Panc1 (cell line): Measurements from ENCODE around the gene SLC25A31. TPM values are rescaled to one million over a fixed set of nuclear protein-coding genes. Genes with fewer than 3 reads are reported as not detected.

Experiments
- ATAC-seq: fragments of 200-7000 bp; cut with Tn5 transposase; 2 replicates; pipeline ENCODE4 v1.9.1; 2020; ENCODE audit warnings: mild to moderate bottlenecking, moderate library complexity
- BruUV-seq: library from RNA; stranded (reverse); fragments of 400-500 nt; replicated peaks from 2 replicates; lab custom pipeline; 2021; lab: Mats Ljungman, UMichigan
- CTCF ChIA-PET: fragments of 300-600 bp; sonication (Branson Sonifier 250); formaldehyde crosslinking; loops from one replicate; lab custom pipeline; 2022; ENCODE audit warnings: antibody characterized with exemption; lab: Charles Lee
- POLR2A ChIA-PET: fragments of 300-600 bp; sonication (Branson Sonifier 250); formaldehyde crosslinking; loops from one replicate; lab custom pipeline; 2022; ENCODE audit warnings: antibody characterized with exemption; lab: Charles Lee
- DNase-seq: peaks from one replicate; pipeline ENCODE4 v3.0.0-alpha.2; 2010; ENCODE audit warnings: low read depth, low spot score
- H3K27ac ChIP-seq: 2 replicates; pipeline ENCODE4 v1.5.1; 2011; ENCODE audit warnings: mild to moderate bottlenecking, low read length, inconsistent platforms
- H3K27me3 ChIP-seq: fragments of 200-500 bp; sonication (Bioruptor generic); 2 replicates; pipeline ENCODE4 v1.6.0; 2014; ENCODE audit warnings: low read length, inconsistent platforms; ENCODE audit not compliant: control insufficient read depth, insufficient read depth
- H3K36me3 ChIP-seq: fragments of 200-500 bp; sonication (Bioruptor generic); 2 replicates; pipeline ENCODE4 v1.5.1; 2014; ENCODE audit warnings: inconsistent platforms, mild to moderate bottlenecking, low read length, moderate library complexity; ENCODE audit not compliant: control insufficient read depth, insufficient read depth
- H3K4me1 ChIP-seq: 2 replicates; pipeline ENCODE4 v1.5.1; 2011; ENCODE audit warnings: inconsistent platforms, mild to moderate bottlenecking, low read length, moderate library complexity; ENCODE audit not compliant: control insufficient read depth, insufficient read depth
- H3K4me3 ChIP-seq, 2 experiments: 2 replicates each; pipeline ENCODE4 v1.5.1; 2011 to 2012; ENCODE audit warnings: low read depth in 2 of 2, low read length in 2 of 2, mild to moderate bottlenecking in 2 of 2, inconsistent platforms in 1 of 2, moderate library complexity in 1 of 2
- H3K9me3 ChIP-seq: fragments of 200-500 bp; sonication (Bioruptor generic); 2 replicates; pipeline ENCODE4 v1.5.1; 2014; ENCODE audit warnings: low read depth, mild to moderate bottlenecking, inconsistent platforms, low read length, moderate library complexity; ENCODE audit not compliant: control insufficient read depth, insufficient read depth
- POLR2AphosphoS5 ChIP-seq: IDR thresholded peaks from 2 replicates; pipeline ENCODE4 v1.6.1; 2012; ENCODE audit warnings: mild to moderate bottlenecking, low read depth, low read length, moderate library complexity
- REST ChIP-seq, 2 experiments: IDR thresholded peaks; 2 replicates each; pipeline ENCODE4 v1.6.1; 2011 to 2012; ENCODE audit warnings: low read depth in 2 of 2, control low read depth in 1 of 2, low read length in 1 of 2, mild to moderate bottlenecking in 1 of 2, moderate library complexity in 1 of 2; ENCODE audit not compliant: insufficient read depth in 1 of 2
- SIN3A ChIP-seq: IDR thresholded peaks from 2 replicates; pipeline ENCODE4 v1.6.1; 2012; ENCODE audit warnings: low read depth, mild to moderate bottlenecking, low read length, moderate library complexity, borderline replicate concordance; ENCODE audit not compliant: insufficient read depth
- TCF7L2 ChIP-seq: IDR thresholded peaks from 2 replicates; pipeline ENCODE4 v1.6.1; 2011; ENCODE audit warnings: mild to moderate bottlenecking, low read depth, low read length, inconsistent platforms
- in situ Hi-C: cut with HindIII; loops from 2 replicates; pipeline ENCODE4 v1.10.0; 2016; ENCODE audit warnings: low sequenced_read_pairs, low pct_unique_long_range_greater_than_20kb
- intact Hi-C: fragments of 100-400 bp; cut with micrococcal nuclease; formaldehyde crosslinking; loops from one replicate; pipeline ENCODE4 v1.10.0; 2022; ENCODE audit not compliant: unreplicated experiment
- total RNA-seq: library from RNA; stranded (reverse); gene quantifications from one replicate; pipeline ENCODE4 v1.2.1, GENCODE V29; 2021; ENCODE audit not compliant: unreplicated experiment
- TF ChIP-seq, protein P1 (sequence below): fragments of 450-650 bp; IDR thresholded peaks from 2 replicates; pipeline ENCODE4 v1.5.1; 2017; ENCODE audit warnings: mild to moderate bottlenecking

The SLC25A31 gene
- total RNA-seq, 1 experiment from 2014 or later, result not detected

DNA sequence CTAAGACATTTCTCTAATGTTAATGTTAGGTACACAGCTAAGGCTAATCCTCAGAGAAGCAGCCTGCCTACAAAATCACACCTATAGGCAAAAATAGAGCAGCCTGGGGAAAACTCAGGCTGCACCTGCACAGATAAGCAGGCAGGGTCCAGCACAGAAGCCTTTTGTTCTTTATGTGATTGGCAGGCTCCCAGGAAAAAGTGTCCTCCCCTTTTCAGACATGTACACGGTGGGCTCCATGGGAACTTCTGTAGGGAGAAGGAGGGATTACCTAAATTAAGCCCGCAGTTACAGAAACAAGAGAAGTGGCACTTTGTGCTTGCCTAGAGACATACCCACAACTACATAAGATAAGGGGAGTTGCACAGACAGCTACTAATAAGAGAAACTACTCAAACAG, 47.9 kb downstream of the SLC25A31 start:
- no peaks in the 10 kb centered on the region for H3K9me3 ChIP-seq
- ChIA-PET CTCF (no interaction called here), POLR2A (no interaction called here)
- no peak for DNase-seq
- ATAC-seq, result no peak
- in situ Hi-C loops (no loop called here), intact Hi-C loops (no loop called here)
- no TSS peak for BruUV-seq
- no peaks in the 10 kb centered on the region; the same call in 1 of the 2 replicates for H3K36me3 ChIP-seq
- H3K4me3 ChIP-seq, result no peak overlapping the region
- no peak overlapping the region for H3K27ac ChIP-seq
- H3K4me1 ChIP-seq, result no peaks in the 10 kb centered on the region
- TF ChIP-seq, protein P1, sequence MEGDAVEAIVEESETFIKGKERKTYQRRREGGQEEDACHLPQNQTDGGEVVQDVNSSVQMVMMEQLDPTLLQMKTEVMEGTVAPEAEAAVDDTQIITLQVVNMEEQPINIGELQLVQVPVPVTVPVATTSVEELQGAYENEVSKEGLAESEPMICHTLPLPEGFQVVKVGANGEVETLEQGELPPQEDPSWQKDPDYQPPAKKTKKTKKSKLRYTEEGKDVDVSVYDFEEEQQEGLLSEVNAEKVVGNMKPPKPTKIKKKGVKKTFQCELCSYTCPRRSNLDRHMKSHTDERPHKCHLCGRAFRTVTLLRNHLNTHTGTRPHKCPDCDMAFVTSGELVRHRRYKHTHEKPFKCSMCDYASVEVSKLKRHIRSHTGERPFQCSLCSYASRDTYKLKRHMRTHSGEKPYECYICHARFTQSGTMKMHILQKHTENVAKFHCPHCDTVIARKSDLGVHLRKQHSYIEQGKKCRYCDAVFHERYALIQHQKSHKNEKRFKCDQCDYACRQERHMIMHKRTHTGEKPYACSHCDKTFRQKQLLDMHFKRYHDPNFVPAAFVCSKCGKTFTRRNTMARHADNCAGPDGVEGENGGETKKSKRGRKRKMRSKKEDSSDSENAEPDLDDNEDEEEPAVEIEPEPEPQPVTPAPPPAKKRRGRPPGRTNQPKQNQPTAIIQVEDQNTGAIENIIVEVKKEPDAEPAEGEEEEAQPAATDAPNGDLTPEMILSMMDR, result no peak
- no peaks in the 10 kb centered on the region for H3K27me3 ChIP-seq

DNA sequence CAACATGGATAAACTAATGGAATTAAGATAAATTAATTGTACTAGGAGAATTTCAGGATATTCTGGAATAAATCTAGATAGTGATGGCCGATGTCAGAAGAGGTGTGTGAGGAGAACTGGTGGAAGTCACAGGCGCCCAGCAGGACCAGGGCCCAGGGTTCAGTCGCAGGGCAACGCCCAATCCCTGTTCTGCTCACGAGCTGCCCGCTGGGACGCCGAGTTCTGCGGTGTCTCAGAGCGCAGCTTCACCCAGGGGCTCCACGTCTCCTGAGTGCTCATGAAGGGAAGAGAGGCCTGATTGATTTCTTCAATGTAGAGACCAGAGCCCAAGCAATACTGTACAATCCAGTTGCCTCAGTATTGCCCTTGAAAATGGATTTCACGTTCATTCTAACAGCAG, 50.4 kb downstream of the SLC25A31 start:
- Histone ChIP-seq H3K9me3 (no peaks in the 10 kb centered on the region), H3K36me3 (no peaks in the 10 kb centered on the region; the same call in 1 of the 2 replicates), H3K27ac (no peak overlapping the region), H3K4me3 (no peak overlapping the region), H3K27me3 (no peaks in the 10 kb centered on the region), H3K4me1 (peaks cover 2% of the 10 kb centered on the region; the same call in 1 of the 2 replicates)
- no peak for DNase-seq
- CTCF ChIA-PET, result no interaction called here
- in situ Hi-C loops, result no loop called here
- POLR2A ChIA-PET, result no interaction called here
- no peak for ATAC-seq
- no peak for TF ChIP-seq REST (IDR thresholded peaks at IDR 0.05; ENCODE audit: insufficient read depth in 1 of 2, low read depth in 2 of 2, low read length in 1 of 2)
- TF ChIP-seq TCF7L2, result no peak
- no peak for TF ChIP-seq POLR2AphosphoS5
- TF ChIP-seq, protein P1, result no peak
- no peak for TF ChIP-seq SIN3A
- BruUV-seq, result no TSS peak
- intact Hi-C loops, result no loop called here
